ENCODE data around the gene ADGRD1.

ADGRD1 gene

GRCh38 chr12:131049549-131050339, 96.0 kb downstream of the ADGRD1 start:
- peaks cover 11% of the 10 kb centered on the region for H3K27me3 ChIP-seq (ENCODE audit: control insufficient read depth, low read length)
- H3K79me2 ChIP-seq (ENCODE audit: control insufficient read depth, low read length): no peaks in the 10 kb centered on the region
- TF ChIP-seq CTCF (IDR thresholded peaks at IDR 0.05; ENCODE audit: low read depth, low read length, poor library complexity, severe bottlenecking): no peak
- TF ChIP-seq EZH2phosphoT487 (IDR thresholded peaks at IDR 0.05; ENCODE audit: borderline replicate concordance, low read length): no peak
- H3K9me3 ChIP-seq (ENCODE audit: control insufficient read depth, insufficient read depth, low read length): no peaks in the 10 kb centered on the region
- H3K36me3 ChIP-seq (ENCODE audit: control insufficient read depth, low read length): no peaks in the 10 kb centered on the region
- no peaks in the 10 kb centered on the region for H4K20me1 ChIP-seq (ENCODE audit: control insufficient read depth, insufficient read depth, low read depth, low read length)
- no peak overlapping the region for H3K4me2 ChIP-seq (ENCODE audit: low read length)
- H3K4me1 ChIP-seq (ENCODE audit: control insufficient read depth, low read length): peaks cover 26% of the 10 kb centered on the region
- no peak overlapping the region for H3K27ac ChIP-seq (ENCODE audit: low read depth, low read length)
- H3K4me3 ChIP-seq (ENCODE audit: low read length): no peak overlapping the region
- no peaks in the 10 kb centered on the region for H3F3A ChIP-seq (ENCODE audit: control insufficient read depth, insufficient read depth)
- H3K9me2 ChIP-seq (replicated peaks; ENCODE audit: control insufficient read depth, low read length): no peaks in the 10 kb centered on the region

GRCh38 chr12:131050463-131051154, 96.9 kb downstream of the ADGRD1 start:
- Histone ChIP-seq H3K36me3 (ENCODE audit: control insufficient read depth, low read length) (no peaks in the 10 kb centered on the region), H3K9me3 (ENCODE audit: control insufficient read depth, insufficient read depth, low read length) (no peaks in the 10 kb centered on the region), H3K27me3 (ENCODE audit: control insufficient read depth, low read length) (peaks cover 20% of the 10 kb centered on the region), H3K4me2 (ENCODE audit: low read length) (no peak overlapping the region), H3K4me3 (ENCODE audit: low read length) (no peak overlapping the region), H4K20me1 (ENCODE audit: control insufficient read depth, insufficient read depth, low read depth, low read length) (no peaks in the 10 kb centered on the region), H3K79me2 (ENCODE audit: control insufficient read depth, low read length) (no peaks in the 10 kb centered on the region), H3F3A (ENCODE audit: control insufficient read depth, insufficient read depth) (no peaks in the 10 kb centered on the region), H3K9me2 (replicated peaks; ENCODE audit: control insufficient read depth, low read length) (no peaks in the 10 kb centered on the region), H3K4me1 (ENCODE audit: control insufficient read depth, low read length) (peaks cover 26% of the 10 kb centered on the region), H3K27ac (ENCODE audit: low read depth, low read length) (no peak overlapping the region)
- TF ChIP-seq EZH2phosphoT487 (IDR thresholded peaks at IDR 0.05; ENCODE audit: borderline replicate concordance, low read length) (no peak), CTCF (IDR thresholded peaks at IDR 0.05; ENCODE audit: low read depth, low read length, poor library complexity, severe bottlenecking) (no peak)

GRCh38 chr12:131051155-131051473, 97.4 kb downstream of the ADGRD1 start:
- H3F3A ChIP-seq (ENCODE audit: control insufficient read depth, insufficient read depth): no peaks in the 10 kb centered on the region
- H3K27me3 ChIP-seq (ENCODE audit: control insufficient read depth, low read length): peaks cover 24% of the 10 kb centered on the region
- no peak overlapping the region for H3K4me3 ChIP-seq (ENCODE audit: low read length)
- H3K4me1 ChIP-seq (ENCODE audit: control insufficient read depth, low read length): peaks cover 26% of the 10 kb centered on the region
- H3K27ac ChIP-seq (ENCODE audit: low read depth, low read length): no peak overlapping the region
- no peaks in the 10 kb centered on the region for H3K36me3 ChIP-seq (ENCODE audit: control insufficient read depth, low read length)
- H3K4me2 ChIP-seq (ENCODE audit: low read length): no peak overlapping the region
- H3K79me2 ChIP-seq (ENCODE audit: control insufficient read depth, low read length): no peaks in the 10 kb centered on the region
- H4K20me1 ChIP-seq (ENCODE audit: control insufficient read depth, insufficient read depth, low read depth, low read length): no peaks in the 10 kb centered on the region
- TF ChIP-seq EZH2phosphoT487 (IDR thresholded peaks at IDR 0.05; ENCODE audit: borderline replicate concordance, low read length): no peak
- TF ChIP-seq CTCF (IDR thresholded peaks at IDR 0.05; ENCODE audit: low read depth, low read length, poor library complexity, severe bottlenecking): no peak
- H3K9me2 ChIP-seq (replicated peaks; ENCODE audit: control insufficient read depth, low read length): no peaks in the 10 kb centered on the region
- H3K9me3 ChIP-seq (ENCODE audit: control insufficient read depth, insufficient read depth, low read length): no peaks in the 10 kb centered on the region
